Small intestine (tissue), 7 donors: ENCODE results near the gene HDAC11. TPM values are rescaled to one million over a fixed set of nuclear protein-coding genes. Genes with fewer than 3 reads are reported as not detected.

Experiments used
- DNase-seq, 2 donors: peaks; one replicate each; pipeline versions ENCODE4 v3.0.0 to v3.0.0-alpha.2; 2013
- FAIRE-seq: peaks from 2 replicates; lab custom pipeline; 2012; peaks lifted over from hg19 to GRCh38; lab: Jason Lieb, UNC
- H3K27ac ChIP-seq, 3 donors: one replicate each; pipeline ENCODE4 v1.5.1; 2013; ENCODE audit warnings: low read length in 2 of 3, mild to moderate bottlenecking in 2 of 3, control low read depth in 1 of 3, inconsistent platforms in 1 of 3, low read depth in 1 of 3, moderate library complexity in 1 of 3
- H3K27me3 ChIP-seq, 3 donors: one replicate each; pipeline ENCODE4 v1.6.1; 2013; ENCODE audit warnings: low read length in 3 of 3, inconsistent platforms in 1 of 3; ENCODE audit not compliant: control insufficient read depth in 3 of 3, insufficient read depth in 3 of 3
- H3K36me3 ChIP-seq, 3 donors: one replicate each; pipeline ENCODE4 v1.6.1; 2013; ENCODE audit warnings: low read length in 3 of 3, inconsistent platforms in 1 of 3, low read depth in 1 of 3, mild to moderate bottlenecking in 1 of 3, moderate library complexity in 1 of 3; ENCODE audit not compliant: control insufficient read depth in 3 of 3, insufficient read depth in 2 of 3
- H3K4me1 ChIP-seq, 3 donors: one replicate each; pipeline ENCODE4 v1.6.1; 2013; ENCODE audit warnings: low read length in 2 of 3, inconsistent platforms in 1 of 3, low read depth in 1 of 3, mild to moderate bottlenecking in 1 of 3, moderate library complexity in 1 of 3; ENCODE audit not compliant: control insufficient read depth in 3 of 3, insufficient read depth in 2 of 3
- H3K4me3 ChIP-seq, 3 donors: one replicate each; pipeline ENCODE4 v1.5.1; 2013; ENCODE audit warnings: low read length in 3 of 3, control low read depth in 1 of 3, inconsistent platforms in 1 of 3, low read depth in 1 of 3, mild to moderate bottlenecking in 1 of 3, moderate library complexity in 1 of 3
- H3K9me3 ChIP-seq, 2 donors: one replicate each; pipeline ENCODE4 v1.6.1; 2013; ENCODE audit warnings: low read depth in 1 of 2, low read length in 1 of 2; ENCODE audit not compliant: control insufficient read depth in 2 of 2, insufficient read depth in 1 of 2
- WGBS, 3 donors: extraction: QIAGEN DNeasy Blood & Tissue Kit; methylation state at CpG; one replicate each; pipeline ENCODE4 v1.1.7; 2013; 5-methylcytosine and 5-hydroxymethylcytosine counted together
- polyA plus RNA-seq, 4 donors: library from polyadenylated mRNA; stranded (reverse) in 3 of 4; unstranded in 1 of 4; fragments of 200-250 nt in 3 of 4; fragments of 120-200 nt in 1 of 4; gene quantifications; one replicate each; pipeline versions ENCODE4 v1.2.1 to v1.2.3, GENCODE V29; 2013
- donor health status: healthy with polysubstance abuse.
- donor health status: control.
- donor health status: control.
- donor health status: Bipolar disorder and iron deficiency.
- donor health status: healthy.

Gene HDAC11
- polyA plus RNA-seq, 4 donors = 12.4 to 20.8 (median 18.7) TPM

- 82 to 87% (median 83%) methylated on average over 15 of the region's 15 CpGs for WGBS, 3 donors
- no peaks in the 10 kb centered on the region for H3K27me3 ChIP-seq
- H3K27ac ChIP-seq = no peak overlapping the region
- no peaks in the 10 kb centered on the region for H3K9me3 ChIP-seq
- FAIRE-seq = no peak
- H3K4me3 ChIP-seq = no peak overlapping the region
- DNase-seq = no peak
- no peaks in the 10 kb centered on the region for H3K4me1 ChIP-seq
- H3K36me3 ChIP-seq = peaks cover 0 to 40% (median 2%) of the 10 kb centered on the region in 3 donors
Measured at GRCh38 chr3:13493867-13494441, 13.8 kb downstream of the HDAC11 start.

GRCh38 chr3:13494463-13495350 is 14.6 kb downstream of the HDAC11 start:
- FAIRE-seq = no peak
- no peaks in the 10 kb centered on the region for H3K27me3 ChIP-seq
- WGBS, 3 donors = 63 to 73% (median 70%) methylated on average over 11 of the region's 11 CpGs

GRCh38 chr3:13495351-13495813 is 15.3 kb downstream of the HDAC11 start:
- no peak for FAIRE-seq
- Histone ChIP-seq H3K36me3 (peaks cover 0 to 49% (median 2%) of the 10 kb centered on the region in 3 donors), H3K4me1 (no peaks in the 10 kb centered on the region), H3K9me3 (no peaks in the 10 kb centered on the region), H3K27me3 (no peaks in the 10 kb centered on the region), H3K4me3 (no peak overlapping the region), H3K27ac (no peak overlapping the region)
- WGBS, 3 donors = 88 to 96% (median 92%) methylated on average over 3 of the region's 3 CpGs
- no peak for DNase-seq

More at GRCh38 chr3:13494463-13495350, 14.6 kb downstream of the HDAC11 start:
- Histone ChIP-seq H3K36me3 (peaks cover 0 to 43% (median 2%) of the 10 kb centered on the region in 3 donors), H3K9me3 (no peaks in the 10 kb centered on the region), H3K4me3 (no peak overlapping the region), H3K4me1 (no peaks in the 10 kb centered on the region), H3K27ac (no peak overlapping the region)
- no peak for DNase-seq

- WGBS, 3 donors = 46 to 53% (median 48%) methylated on average over 12 of the region's 12 CpGs
- no peaks in the 10 kb centered on the region for H3K27me3 ChIP-seq
- H3K4me1 ChIP-seq = no peaks in the 10 kb centered on the region
- peak; percentile 69 to 76 for DNase-seq
- H3K27ac ChIP-seq = no peak overlapping the region
- H3K4me3 ChIP-seq = no peak overlapping the region
- H3K36me3 ChIP-seq = peaks cover 0 to 54% (median 2%) of the 10 kb centered on the region in 3 donors
- no peaks in the 10 kb centered on the region for H3K9me3 ChIP-seq
- no peak for FAIRE-seq
Measured at GRCh38 chr3:13495921-13496723, 16.0 kb downstream of the HDAC11 start.

- H3K27me3 ChIP-seq = no peaks in the 10 kb centered on the region
- no peak overlapping the region for H3K27ac ChIP-seq
- H3K9me3 ChIP-seq = no peaks in the 10 kb centered on the region
- H3K4me3 ChIP-seq = no peak overlapping the region
- no peaks in the 10 kb centered on the region for H3K4me1 ChIP-seq
- no peak for FAIRE-seq
- 78 to 81% (median 78%) methylated on average over 6 of the region's 6 CpGs for WGBS, 3 donors
- peaks cover 0 to 56% (median 2%) of the 10 kb centered on the region in 3 donors for H3K36me3 ChIP-seq
- DNase-seq = no peak
Measured at GRCh38 chr3:13496879-13497278, 16.8 kb downstream of the HDAC11 start.

GRCh38 chr3:13497386-13497785 is 17.3 kb downstream of the HDAC11 start:
- WGBS, 3 donors = 70 to 96% (median 76%) methylated on average over 2 of the region's 2 CpGs
- FAIRE-seq = no peak

GRCh38 chr3:13498354-13499060 is 18.4 kb downstream of the HDAC11 start:
- no peaks in the 10 kb centered on the region for H3K27me3 ChIP-seq
- no peak for DNase-seq
- WGBS, 3 donors = 81 to 83% (median 81%) methylated on average over 14 of the region's 14 CpGs

More at GRCh38 chr3:13497386-13497785, 17.3 kb downstream of the HDAC11 start:
- Histone ChIP-seq H3K27ac (no peak overlapping the region), H3K36me3 (peaks cover 0 to 56% (median 2%) of the 10 kb centered on the region in 3 donors), H3K9me3 (no peaks in the 10 kb centered on the region), H3K4me1 (no peaks in the 10 kb centered on the region), H3K4me3 (no peak overlapping the region), H3K27me3 (no peaks in the 10 kb centered on the region)
- DNase-seq = no peak

More at GRCh38 chr3:13498354-13499060, 18.4 kb downstream of the HDAC11 start:
- no peak for FAIRE-seq
- Histone ChIP-seq H3K36me3 (peaks cover 0 to 57% (median 2%) of the 10 kb centered on the region in 3 donors), H3K4me1 (no peaks in the 10 kb centered on the region), H3K4me3 (no peak overlapping the region), H3K9me3 (no peaks in the 10 kb centered on the region), H3K27ac (no peak overlapping the region)
